Liver (tissue), 3 donors: ENCODE data around the gene MYO1B.

Experiments
- ATF3 ChIP-seq: IDR thresholded peaks from 2 replicates; pipeline ENCODE4 v1.6.1; 2016; ENCODE audit warnings: antibody characterized with exemption
- CTCF ChIP-seq: fragments of 150-350 bp; IDR thresholded peaks from 2 replicates; pipeline ENCODE4 v1.5.1; 2017; ENCODE audit warnings: improper control_type of control experiment, low read depth, low read length; ENCODE audit not compliant: missing input control
- donor health status: healthy.
- donor health status: healthy.

GRCh38 chr2:191321861-191322662, 76.9 kb downstream of the MYO1B start:
- TF ChIP-seq ATF3, result no peak
- TF ChIP-seq CTCF, result no peak
